Stimulated activated CD8-positive, alpha-beta memory T cell treated with anti-CD3 and anti-CD28 coated beads, Interleukin-4, amount 100 ng/mL, for 4 hours (primary cell): ENCODE data around the gene ISCU.
"Not testable (repeated sequence)": the region's sequence is repeated elsewhere in the genome, so short reads cannot be mapped to it uniquely, and the experiment has no call there.

Experiments used
- DNase-seq, 2 donors: peaks; one replicate each; pipeline ENCODE4 v3.0.0-alpha.2; 2020; ENCODE audit warnings: low read depth in 2 of 2, low spot score in 1 of 2

The ISCU gene

GRCh38 chr12:108542320-108542719 is 20.1 kb upstream of the ISCU start:
- DNase-seq: no peak

GRCh38 chr12:108543652-108544051 is 18.7 kb upstream of the ISCU start:
- no peak for DNase-seq

GRCh38 chr12:108547686-108548085 is 14.7 kb upstream of the ISCU start:
- DNase-seq: no peak

- DNase-seq: no peak
Observed at GRCh38 chr12:108548954-108549521, 13.4 kb upstream of the ISCU start.

- no peak for DNase-seq
Observed at GRCh38 chr12:108551535-108551934, 10.9 kb upstream of the ISCU start.

- DNase-seq: no peak
Observed at GRCh38 chr12:108553799-108554198, 8.6 kb upstream of the ISCU start.

GRCh38 chr12:108555383-108555782 is 7.0 kb upstream of the ISCU start:
- not testable (repeated sequence) for DNase-seq

- DNase-seq: no peak
Observed at GRCh38 chr12:108559007-108559655, 3.3 kb upstream of the ISCU start.

- DNase-seq: no peak
Observed at GRCh38 chr12:108559748-108560147, 2.6 kb upstream of the ISCU start.

GRCh38 chr12:108560321-108560721 is 2.1 kb upstream of the ISCU start:
- no peak for DNase-seq

- peak; percentile 61 to 65 for DNase-seq
Observed at GRCh38 chr12:108560752-108561719, 1.4 kb upstream of the ISCU start, which contains the start of gene SART3. Gene SART3 (minus strand): TSS chr12:108561173. CDS start chr12:108561154, 19 bp downstream.

GRCh38 chr12:108561852-108562347 is 496 bp upstream of the ISCU start:
- DNase-seq: no peak

GRCh38 chr12:108563136-108563803 is 874 bp downstream of the ISCU start:
- peak; percentile 73 to 77 for DNase-seq

- no peak for DNase-seq
Observed at GRCh38 chr12:108563804-108564151, 1.4 kb downstream of the ISCU start.

GRCh38 chr12:108564724-108565123 is 2.3 kb downstream of the ISCU start:
- DNase-seq: no peak

- no peak for DNase-seq
Observed at GRCh38 chr12:108565146-108565545, 2.8 kb downstream of the ISCU start.

GRCh38 chr12:108565976-108566375 is 3.6 kb downstream of the ISCU start:
- peak in 1 of 2 donors; percentile 49 for DNase-seq

GRCh38 chr12:108566452-108566851 is 4.1 kb downstream of the ISCU start:
- no peak for DNase-seq

GRCh38 chr12:108567406-108568337 is 5.3 kb downstream of the ISCU start:
- no peak for DNase-seq
